Calu3 (cell line): Measurements from ENCODE around the gene SLC10A6. TPM values are rescaled to one million over a fixed set of nuclear protein-coding genes. Genes with fewer than 3 reads are reported as not detected.
"Not testable (repeated sequence)": the region's sequence is repeated elsewhere in the genome, so short reads cannot be mapped to it uniquely, and the experiment has no call there.

Experiments
- BruUV-seq: library from RNA; stranded (reverse); fragments of 400-500 nt; replicated peaks from 2 replicates; lab custom pipeline; 2021; lab: Mats Ljungman, UMichigan
- CTCF ChIA-PET: fragments of 300-600 bp; sonication (Branson Sonifier 250); formaldehyde crosslinking; loops from one replicate; lab custom pipeline; 2022; ENCODE audit warnings: antibody characterized with exemption; lab: Charles Lee
- DNase-seq: peaks from one replicate; pipeline ENCODE4 v3.0.0; 2022
- H3K27ac Mint-ChIP-seq: one replicate; pipeline ENCODE4 v1.8.0; 2022; ENCODE audit warnings: mixed read lengths; ENCODE audit not compliant: unreplicated experiment
- H3K27me3 Mint-ChIP-seq: one replicate; pipeline ENCODE4 v1.8.0; 2022; ENCODE audit warnings: mixed read lengths; ENCODE audit not compliant: unreplicated experiment
- H3K36me3 Mint-ChIP-seq: one replicate; pipeline ENCODE4 v1.8.0; 2022; ENCODE audit warnings: mild to moderate bottlenecking, moderate library complexity, mixed read lengths; ENCODE audit not compliant: insufficient read depth, unreplicated experiment
- H3K4me1 Mint-ChIP-seq: one replicate; pipeline ENCODE4 v1.8.0; 2022; ENCODE audit warnings: mild to moderate bottlenecking, low read depth, mixed read lengths; ENCODE audit not compliant: unreplicated experiment
- H3K4me3 Mint-ChIP-seq: one replicate; pipeline ENCODE4 v1.8.0; 2022; ENCODE audit warnings: mild to moderate bottlenecking, low read depth, moderate library complexity, mixed read lengths; ENCODE audit not compliant: unreplicated experiment
- H3K9me3 Mint-ChIP-seq: one replicate; pipeline ENCODE4 v1.8.0; 2022; ENCODE audit warnings: low read depth, mixed read lengths; ENCODE audit not compliant: unreplicated experiment
- intact Hi-C: fragments of 100-400 bp; cut with micrococcal nuclease; formaldehyde crosslinking; loops from one replicate; pipeline ENCODE4 v1.10.0; 2022; ENCODE audit not compliant: unreplicated experiment
- total RNA-seq: library from RNA; stranded (reverse); gene quantifications from 2 replicates; pipeline ENCODE4 v1.2.3, GENCODE V29; 2022
- TF ChIP-seq, protein P1 (sequence below): fragments of 200-600 bp; IDR thresholded peaks from one replicate; pipeline ENCODE4 v1.8.0; 2022; ENCODE audit warnings: antibody characterized with exemption; ENCODE audit not compliant: unreplicated experiment

The SLC10A6 gene
- total RNA-seq, 1 experiment from 2014 or later: not detected

- H3K4me1 Mint-ChIP-seq: no peaks in the 10 kb centered on the region
- DNase-seq: no peak
- CTCF ChIA-PET: no interaction called here
- intact Hi-C loops: loop anchor here (10.0 kb wide), 2 partner anchors 56 to 126 kb away; no protein-coding TSS in a partner anchor
- no TSS peak for BruUV-seq
- H3K4me3 Mint-ChIP-seq: no peak overlapping the region
- peak overlapping the region; percentile 82 for H3K27ac Mint-ChIP-seq
- H3K9me3 Mint-ChIP-seq: no peaks in the 10 kb centered on the region
- peaks cover 15% of the 10 kb centered on the region for H3K36me3 Mint-ChIP-seq
- H3K27me3 Mint-ChIP-seq: no peaks in the 10 kb centered on the region
- TF ChIP-seq, protein P1, sequence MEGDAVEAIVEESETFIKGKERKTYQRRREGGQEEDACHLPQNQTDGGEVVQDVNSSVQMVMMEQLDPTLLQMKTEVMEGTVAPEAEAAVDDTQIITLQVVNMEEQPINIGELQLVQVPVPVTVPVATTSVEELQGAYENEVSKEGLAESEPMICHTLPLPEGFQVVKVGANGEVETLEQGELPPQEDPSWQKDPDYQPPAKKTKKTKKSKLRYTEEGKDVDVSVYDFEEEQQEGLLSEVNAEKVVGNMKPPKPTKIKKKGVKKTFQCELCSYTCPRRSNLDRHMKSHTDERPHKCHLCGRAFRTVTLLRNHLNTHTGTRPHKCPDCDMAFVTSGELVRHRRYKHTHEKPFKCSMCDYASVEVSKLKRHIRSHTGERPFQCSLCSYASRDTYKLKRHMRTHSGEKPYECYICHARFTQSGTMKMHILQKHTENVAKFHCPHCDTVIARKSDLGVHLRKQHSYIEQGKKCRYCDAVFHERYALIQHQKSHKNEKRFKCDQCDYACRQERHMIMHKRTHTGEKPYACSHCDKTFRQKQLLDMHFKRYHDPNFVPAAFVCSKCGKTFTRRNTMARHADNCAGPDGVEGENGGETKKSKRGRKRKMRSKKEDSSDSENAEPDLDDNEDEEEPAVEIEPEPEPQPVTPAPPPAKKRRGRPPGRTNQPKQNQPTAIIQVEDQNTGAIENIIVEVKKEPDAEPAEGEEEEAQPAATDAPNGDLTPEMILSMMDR: no peak
Measured at GRCh38 chr4:86890790-86891189, 41.6 kb upstream of the SLC10A6 start.

DNA sequence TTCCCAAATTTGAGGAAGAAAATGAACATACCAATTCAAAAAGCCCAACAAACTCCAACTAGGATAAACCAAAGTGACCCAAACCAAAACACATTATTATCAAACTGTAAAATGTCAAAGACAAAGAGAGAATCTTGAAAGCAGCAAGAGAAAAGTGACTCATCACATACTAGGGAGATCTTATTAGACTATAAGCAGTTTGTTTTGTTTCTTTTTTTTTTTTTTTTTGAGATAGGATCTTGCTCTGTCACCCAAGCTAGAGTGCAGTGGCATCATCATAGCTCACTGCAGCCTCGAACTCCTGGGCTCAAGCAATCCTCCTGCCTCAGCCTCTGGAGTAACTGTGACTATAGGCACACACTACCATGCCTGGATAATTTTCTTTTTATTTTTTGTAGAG lies 30.5 kb upstream of the SLC10A6 start:
- intact Hi-C loops: no loop called here
- no peak overlapping the region for H3K27ac Mint-ChIP-seq
- peaks cover 5% of the 10 kb centered on the region for H3K9me3 Mint-ChIP-seq
- no peak for DNase-seq
- H3K4me1 Mint-ChIP-seq: no peaks in the 10 kb centered on the region
- no TSS peak for BruUV-seq
- no peaks in the 10 kb centered on the region for H3K27me3 Mint-ChIP-seq
- CTCF ChIA-PET: no interaction called here
- TF ChIP-seq, protein P1: no peak
- no peaks in the 10 kb centered on the region for H3K36me3 Mint-ChIP-seq
- H3K4me3 Mint-ChIP-seq: no peak overlapping the region

GRCh38 chr4:86878640-86879039 lies 29.5 kb upstream of the SLC10A6 start:
- Mint-ChIP-seq H3K36me3 (no peaks in the 10 kb centered on the region), H3K4me1 (no peaks in the 10 kb centered on the region), H3K4me3 (no peak overlapping the region), H3K27ac (no peak overlapping the region), H3K27me3 (no peaks in the 10 kb centered on the region), H3K9me3 (peaks cover 5% of the 10 kb centered on the region)
- BruUV-seq: no TSS peak
- intact Hi-C loops: no loop called here
- TF ChIP-seq, protein P1: peak; percentile 21
- CTCF ChIA-PET: interaction anchor here (0.6 kb wide), 1 partner anchor 49 kb away, joined by 3 read pairs; no protein-coding TSS in a partner anchor
- DNase-seq: no peak

- Mint-ChIP-seq H3K27me3 (no peaks in the 10 kb centered on the region), H3K36me3 (no peaks in the 10 kb centered on the region), H3K4me3 (no peak overlapping the region), H3K9me3 (peaks cover 5% of the 10 kb centered on the region), H3K4me1 (no peaks in the 10 kb centered on the region), H3K27ac (no peak overlapping the region)
- no peak for DNase-seq
- CTCF ChIA-PET: no interaction called here
- TF ChIP-seq, protein P1: no peak
- intact Hi-C loops: no loop called here
- BruUV-seq: no TSS peak
Measured at GRCh38 chr4:86876894-86877685, 27.9 kb upstream of the SLC10A6 start.

DNA sequence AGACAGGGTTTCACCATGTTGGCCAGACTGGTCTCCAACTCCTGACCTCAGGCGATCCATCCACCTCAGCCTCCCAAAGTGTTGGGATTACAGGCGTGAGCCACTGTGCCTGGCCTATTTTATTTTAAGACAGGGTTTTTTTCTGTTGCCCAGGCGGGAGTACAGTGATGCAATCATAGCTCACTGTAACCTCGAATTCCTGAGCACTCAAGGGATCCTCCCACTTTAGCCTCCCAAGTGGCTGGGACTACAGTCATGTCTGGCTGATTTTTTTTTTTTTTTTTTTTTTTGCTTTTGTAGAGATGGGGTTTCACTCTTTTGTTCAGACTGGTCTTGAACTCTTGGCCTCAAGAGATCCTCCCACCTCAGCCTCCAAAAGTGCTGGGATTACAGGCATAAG lies 26.3 kb upstream of the SLC10A6 start:
- DNase-seq, intact Hi-C loops, H3K9me3 Mint-ChIP-seq, H3K27me3 Mint-ChIP-seq, H3K4me3 Mint-ChIP-seq, CTCF ChIA-PET, H3K36me3 Mint-ChIP-seq, H3K27ac Mint-ChIP-seq, H3K4me1 Mint-ChIP-seq, BruUV-seq: not testable (repeated sequence)
